LNCAP (cell line): ENCODE measurements around the gene CTCF.

Experiments
- CTCF ChIP-seq: fragments of 450-650 bp; IDR thresholded peaks from 2 replicates; pipeline ENCODE4 v1.5.1; 2017; ENCODE audit warnings: mild to moderate bottlenecking

CTCF gene, protein sequence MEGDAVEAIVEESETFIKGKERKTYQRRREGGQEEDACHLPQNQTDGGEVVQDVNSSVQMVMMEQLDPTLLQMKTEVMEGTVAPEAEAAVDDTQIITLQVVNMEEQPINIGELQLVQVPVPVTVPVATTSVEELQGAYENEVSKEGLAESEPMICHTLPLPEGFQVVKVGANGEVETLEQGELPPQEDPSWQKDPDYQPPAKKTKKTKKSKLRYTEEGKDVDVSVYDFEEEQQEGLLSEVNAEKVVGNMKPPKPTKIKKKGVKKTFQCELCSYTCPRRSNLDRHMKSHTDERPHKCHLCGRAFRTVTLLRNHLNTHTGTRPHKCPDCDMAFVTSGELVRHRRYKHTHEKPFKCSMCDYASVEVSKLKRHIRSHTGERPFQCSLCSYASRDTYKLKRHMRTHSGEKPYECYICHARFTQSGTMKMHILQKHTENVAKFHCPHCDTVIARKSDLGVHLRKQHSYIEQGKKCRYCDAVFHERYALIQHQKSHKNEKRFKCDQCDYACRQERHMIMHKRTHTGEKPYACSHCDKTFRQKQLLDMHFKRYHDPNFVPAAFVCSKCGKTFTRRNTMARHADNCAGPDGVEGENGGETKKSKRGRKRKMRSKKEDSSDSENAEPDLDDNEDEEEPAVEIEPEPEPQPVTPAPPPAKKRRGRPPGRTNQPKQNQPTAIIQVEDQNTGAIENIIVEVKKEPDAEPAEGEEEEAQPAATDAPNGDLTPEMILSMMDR

DNA sequence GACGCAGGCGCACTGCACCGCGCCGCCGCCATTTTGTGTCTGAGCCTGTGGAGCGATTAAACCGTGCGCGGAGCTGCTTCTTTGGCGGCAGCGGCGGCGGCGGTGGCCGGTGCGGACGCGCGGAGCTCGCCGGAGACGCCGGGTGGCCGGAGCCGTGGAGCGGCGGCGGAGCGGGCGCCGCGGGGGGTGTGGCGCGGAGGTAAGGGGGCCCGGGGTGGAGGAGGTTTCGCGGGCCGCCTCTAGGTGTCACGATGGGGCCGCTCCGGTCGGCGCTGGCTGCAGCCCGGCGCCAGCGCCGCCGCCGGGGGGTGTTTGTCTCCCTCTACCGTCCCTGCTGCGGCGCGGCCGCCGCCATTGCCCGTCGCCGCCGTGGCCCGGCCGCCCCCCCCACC, at the start of gene CTCF:
CTCF (plus strand) TSS at position 1 of the 392 bp plus-strand sequence. CDS start 48,307 bp downstream, outside the sequence.
- TF ChIP-seq CTCF, result peak; percentile 61

DNA sequence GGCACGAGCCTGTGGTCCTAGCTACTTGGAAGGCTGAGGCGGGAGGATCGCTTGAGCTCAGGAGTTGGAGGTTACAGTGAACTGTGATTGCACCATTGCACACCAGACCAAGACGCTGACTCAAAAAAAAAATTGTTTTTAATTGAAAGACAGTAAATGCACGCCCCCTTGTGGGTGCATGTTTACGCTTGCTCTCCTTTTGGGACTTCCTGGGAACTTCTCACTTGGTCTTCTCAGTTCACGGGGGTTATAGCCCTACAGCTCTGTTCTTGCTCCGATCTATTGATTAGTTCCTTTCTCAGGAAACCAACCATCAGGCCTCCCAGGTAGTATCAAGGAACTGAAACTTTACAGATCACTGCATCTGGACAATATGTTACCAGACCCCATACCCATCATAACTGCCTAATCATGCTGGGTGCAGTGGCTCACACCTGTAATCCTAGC, 47.9 kb upstream of the CTCF start:
- peak; percentile 70 for TF ChIP-seq CTCF

GRCh38 chr16:67516296-67517154, 45.8 kb upstream of the CTCF start:
- no peak for TF ChIP-seq CTCF

DNA sequence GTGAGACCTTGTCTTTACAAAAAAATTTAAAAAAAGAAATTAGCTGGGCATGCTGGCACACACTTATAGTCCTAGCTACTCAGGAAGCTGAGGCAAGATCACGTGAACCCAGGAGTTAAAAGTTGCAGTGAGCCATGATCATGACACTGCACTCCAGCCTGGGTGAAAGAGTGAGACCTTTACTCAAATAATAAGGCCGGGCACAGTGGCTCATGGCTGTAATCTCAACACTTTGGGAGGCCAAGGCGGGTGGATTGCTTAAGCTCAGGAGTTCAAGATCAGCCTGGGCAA, 45.2 kb upstream of the CTCF start:
- no peak for TF ChIP-seq CTCF

- TF ChIP-seq CTCF, result no peak
Measured at GRCh38 chr16:67517661-67518423, 44.5 kb upstream of the CTCF start.

GRCh38 chr16:67518676-67519075, 43.6 kb upstream of the CTCF start:
- no peak for TF ChIP-seq CTCF

DNA sequence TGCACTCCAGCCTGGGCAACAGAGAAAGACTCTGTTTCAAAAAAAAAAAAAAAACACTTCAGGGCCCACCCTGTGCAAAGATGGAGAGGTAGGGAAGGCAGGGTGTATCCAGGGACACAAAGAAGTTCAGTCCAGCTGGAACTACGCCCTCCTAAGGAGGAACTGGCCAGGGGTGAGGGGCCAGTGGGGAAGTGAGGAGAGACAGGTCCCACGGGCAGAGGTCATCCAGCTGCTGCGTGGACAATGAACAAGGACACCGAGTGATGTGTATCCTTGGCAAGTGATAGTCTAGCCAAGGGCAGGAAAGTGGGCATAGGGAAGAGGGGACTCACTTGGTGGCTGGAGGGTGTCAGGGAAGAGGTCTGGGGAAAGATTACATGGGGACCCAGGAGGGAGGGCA, 43.1 kb upstream of the CTCF start:
- TF ChIP-seq CTCF, result no peak
